GM18526 (cell line): ENCODE results near the gene PDE6G.

Source experiments
- POLR2A ChIP-seq: IDR thresholded peaks from 3 replicates; pipeline ENCODE4 v1.6.1; 2011; ENCODE audit not compliant: insufficient read length; ENCODE audit errors: extremely low read depth

The PDE6G gene

GRCh38 chr17:81635431-81635830, 20.9 kb downstream of the PDE6G start:
- TF ChIP-seq POLR2A = no peak

GRCh38 chr17:81631482-81631881, 24.9 kb downstream of the PDE6G start:
- no peak for TF ChIP-seq POLR2A

- TF ChIP-seq POLR2A = no peak
Measured at GRCh38 chr17:81630274-81630673, 26.1 kb downstream of the PDE6G start.

GRCh38 chr17:81621494-81622130, 34.7 kb downstream of the PDE6G start:
- TF ChIP-seq POLR2A = no peak

- TF ChIP-seq POLR2A = no peak
Measured at GRCh38 chr17:81616877-81617276, 39.5 kb downstream of the PDE6G start.

GRCh38 chr17:81615401-81615930, 40.9 kb downstream of the PDE6G start:
- no peak for TF ChIP-seq POLR2A

GRCh38 chr17:81612172-81612970, 44.0 kb downstream of the PDE6G start:
- no peak for TF ChIP-seq POLR2A

GRCh38 chr17:81609541-81610311, 46.6 kb downstream of the PDE6G start:
- no peak for TF ChIP-seq POLR2A

GRCh38 chr17:81608605-81609004, 47.7 kb downstream of the PDE6G start:
- TF ChIP-seq POLR2A = no peak

GRCh38 chr17:81608082-81608481, 48.3 kb downstream of the PDE6G start:
- no peak for TF ChIP-seq POLR2A

- TF ChIP-seq POLR2A = no peak
Measured at GRCh38 chr17:81607431-81607830, 48.9 kb downstream of the PDE6G start.

GRCh38 chr17:81603846-81604610, 52.3 kb downstream of the PDE6G start:
- TF ChIP-seq POLR2A = no peak

GRCh38 chr17:81601525-81602120, 54.7 kb downstream of the PDE6G start:
- TF ChIP-seq POLR2A = no peak
